Fibroblast of lung (primary cell): ENCODE results near the gene EXTL1.

Experiments
- CTCF ChIP-seq, 2 donors: IDR thresholded peaks in 1 of 2; conservative IDR thresholded peaks in 1 of 2; 1 replicate in 1 of 2; 2 replicates in 1 of 2; pipeline ENCODE4 v1.5.1; 2011 to 2012; ENCODE audit warnings: low read length in 2 of 2, control low read depth in 1 of 2, inconsistent platforms in 1 of 2, low read depth in 1 of 2, mild to moderate bottlenecking in 1 of 2
- EZH2 ChIP-seq: IDR thresholded peaks from 2 replicates; pipeline ENCODE4 v1.5.1; 2012; ENCODE audit warnings: low read length, control low read depth, mild to moderate bottlenecking; ENCODE audit errors: missing control alignments

GRCh38 chr1:26066857-26067256 is 45.3 kb downstream of the EXTL1 start:
- no peak for TF ChIP-seq CTCF (conservative IDR thresholded peaks at IDR 0.05 in 1 of 2, IDR thresholded peaks at IDR 0.05 in 1 of 2; ENCODE audit: low read depth in 1 of 2, low read length in 2 of 2)
- no peak for TF ChIP-seq EZH2
